Tibial nerve (tissue), 4 donors: Measurements from ENCODE around the gene ARHGEF16. TPM values are rescaled to one million over a fixed set of nuclear protein-coding genes. Genes with fewer than 3 reads are reported as not detected.

Experiments
- DNase-seq, 2 donors: peaks; one replicate each; pipeline ENCODE4 v3.0.0-alpha.2; 2019; ENCODE audit warnings: low spot score in 2 of 2
- H3K27ac ChIP-seq, 4 donors: fragments of 200-600 bp; sonication (generic) in 3 of 4; one replicate each; pipeline ENCODE4 v1.5.1; 2017 to 2019; ENCODE audit warnings: mild to moderate bottlenecking in 1 of 4
- H3K27me3 ChIP-seq, 2 donors: fragments of 200-600 bp; sonication (generic) in 1 of 2; one replicate each; pipeline versions ENCODE4 v1.5.1 to v1.6.0; 2017 to 2019
- H3K36me3 ChIP-seq, 3 donors: fragments of 200-600 bp; sonication (generic); one replicate each; pipeline ENCODE4 v1.5.1; 2018 to 2019
- H3K4me1 ChIP-seq, 4 donors: fragments of 200-600 bp; sonication (generic) in 3 of 4; one replicate each; pipeline ENCODE4 v1.5.1; 2017 to 2019
- H3K4me3 ChIP-seq, 4 donors: fragments of 200-600 bp; sonication (generic) in 3 of 4; one replicate each; pipeline ENCODE4 v1.5.1; 2017 to 2019; ENCODE audit warnings: mild to moderate bottlenecking in 1 of 4, moderate library complexity in 1 of 4
- H3K9me3 ChIP-seq, 4 donors: fragments of 200-600 bp; sonication (generic) in 3 of 4; one replicate each; pipeline ENCODE4 v1.5.1; 2017 to 2019
- CTCF ChIP-seq, 5 experiments: fragments of 200-600 bp in 3 of 5; fragments of 450-650 bp in 2 of 5; sonication (generic) in 3 of 5; IDR thresholded peaks; one replicate each; pipeline ENCODE4 v1.5.1; 2016 to 2019; ENCODE audit warnings: antibody characterized with exemption in 5 of 5, mild to moderate bottlenecking in 3 of 5, moderate library complexity in 2 of 5
- EP300 ChIP-seq, 2 donors: sonication (generic); formaldehyde crosslinking; IDR thresholded peaks; one replicate each; pipeline ENCODE4 v1.6.1; 2017; ENCODE audit warnings: antibody characterized with exemption in 2 of 2, mild to moderate bottlenecking in 1 of 2
- POLR2A ChIP-seq, 2 donors: fragments of 450-650 bp; IDR thresholded peaks; one replicate each; pipeline ENCODE4 v1.6.1; 2017; ENCODE audit warnings: antibody characterized with exemption in 2 of 2, mild to moderate bottlenecking in 2 of 2, moderate library complexity in 2 of 2
- WGBS, 2 donors: methylation state at CpG; one replicate each; pipeline ENCODE4 v1.1.5; 2018; 5-methylcytosine and 5-hydroxymethylcytosine counted together
- total RNA-seq, 4 donors: library from RNA; depleted of rRNA; stranded (reverse); fragments of >200 nt; gene quantifications; one replicate each; pipeline ENCODE4 v1.1.0, GENCODE V29; 2016

The ARHGEF16 gene
- total RNA-seq, 4 donors from 2014 or later: 10.0 to 19.2 (median 17.1) TPM

DNA sequence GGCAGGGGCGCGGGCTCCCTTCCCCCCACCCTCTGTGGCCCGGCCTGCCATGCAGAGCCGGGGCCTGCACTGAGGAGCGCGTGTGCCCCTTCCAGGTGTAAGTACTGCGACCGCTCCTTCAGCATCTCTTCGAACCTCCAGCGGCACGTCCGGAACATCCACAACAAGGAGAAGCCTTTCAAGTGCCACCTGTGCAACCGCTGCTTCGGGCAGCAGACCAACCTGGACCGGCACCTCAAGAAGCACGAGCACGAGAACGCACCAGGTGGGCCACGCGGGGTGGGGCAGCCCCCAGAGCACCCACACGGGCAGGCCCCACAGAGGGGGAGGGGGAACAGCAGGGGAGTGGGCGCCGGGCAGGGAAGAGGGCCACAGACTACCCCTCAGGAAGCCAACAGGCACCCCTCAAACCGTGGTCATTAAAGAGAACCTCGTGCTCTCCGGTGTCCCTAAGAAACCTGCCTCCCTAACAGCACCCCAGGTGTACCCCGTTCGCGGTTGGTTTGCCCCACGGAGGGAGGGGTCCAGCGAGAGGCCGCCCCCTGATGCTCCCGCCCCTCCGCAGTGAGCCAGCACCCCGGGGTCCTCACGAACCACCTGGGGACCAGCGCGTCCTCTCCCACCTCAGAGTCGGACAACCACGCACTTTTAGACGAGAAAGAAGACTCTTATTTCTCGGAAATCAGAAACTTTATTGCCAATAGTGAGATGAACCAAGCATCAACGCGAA, 28.8 kb upstream of the ARHGEF16 start:
- H3K36me3 ChIP-seq: peaks cover 0 to 30% (median 0%) of the 10 kb centered on the region in 3 donors
- WGBS, 2 donors: 91% methylated on average over 42 to 44 of the region's 44 CpGs

GRCh38 chr1:3426956-3427535, 27.4 kb upstream of the ARHGEF16 start:
- Histone ChIP-seq H3K36me3 (peaks cover 0 to 30% (median 0%) of the 10 kb centered on the region in 3 donors), H3K9me3 (no peaks in the 10 kb centered on the region), H3K4me1 (peaks cover 0 to 41% (median 26%) of the 10 kb centered on the region in 4 donors), H3K27ac (no peak overlapping the region), H3K27me3 (no peaks in the 10 kb centered on the region), H3K4me3 (no peak overlapping the region)
- WGBS, 2 donors: 90 to 92% methylated on average over 20 of the region's 20 CpGs
- no peak for DNase-seq
- no peak for TF ChIP-seq POLR2A (IDR thresholded peaks at IDR 0.05)
- TF ChIP-seq CTCF (IDR thresholded peaks at IDR 0.05): no peak
- no peak for TF ChIP-seq EP300 (IDR thresholded peaks at IDR 0.05)

More for the DNA sequence above, 28.8 kb upstream of the ARHGEF16 start:
- Histone ChIP-seq H3K9me3 (no peaks in the 10 kb centered on the region), H3K27ac (no peak overlapping the region), H3K4me3 (no peak overlapping the region), H3K27me3 (no peaks in the 10 kb centered on the region), H3K4me1 (peaks cover 0 to 41% (median 24%) of the 10 kb centered on the region in 4 donors)
- no peak for TF ChIP-seq POLR2A (IDR thresholded peaks at IDR 0.05)
- TF ChIP-seq CTCF (IDR thresholded peaks at IDR 0.05): no peak
- TF ChIP-seq EP300 (IDR thresholded peaks at IDR 0.05): no peak
- DNase-seq: no peak

DNA sequence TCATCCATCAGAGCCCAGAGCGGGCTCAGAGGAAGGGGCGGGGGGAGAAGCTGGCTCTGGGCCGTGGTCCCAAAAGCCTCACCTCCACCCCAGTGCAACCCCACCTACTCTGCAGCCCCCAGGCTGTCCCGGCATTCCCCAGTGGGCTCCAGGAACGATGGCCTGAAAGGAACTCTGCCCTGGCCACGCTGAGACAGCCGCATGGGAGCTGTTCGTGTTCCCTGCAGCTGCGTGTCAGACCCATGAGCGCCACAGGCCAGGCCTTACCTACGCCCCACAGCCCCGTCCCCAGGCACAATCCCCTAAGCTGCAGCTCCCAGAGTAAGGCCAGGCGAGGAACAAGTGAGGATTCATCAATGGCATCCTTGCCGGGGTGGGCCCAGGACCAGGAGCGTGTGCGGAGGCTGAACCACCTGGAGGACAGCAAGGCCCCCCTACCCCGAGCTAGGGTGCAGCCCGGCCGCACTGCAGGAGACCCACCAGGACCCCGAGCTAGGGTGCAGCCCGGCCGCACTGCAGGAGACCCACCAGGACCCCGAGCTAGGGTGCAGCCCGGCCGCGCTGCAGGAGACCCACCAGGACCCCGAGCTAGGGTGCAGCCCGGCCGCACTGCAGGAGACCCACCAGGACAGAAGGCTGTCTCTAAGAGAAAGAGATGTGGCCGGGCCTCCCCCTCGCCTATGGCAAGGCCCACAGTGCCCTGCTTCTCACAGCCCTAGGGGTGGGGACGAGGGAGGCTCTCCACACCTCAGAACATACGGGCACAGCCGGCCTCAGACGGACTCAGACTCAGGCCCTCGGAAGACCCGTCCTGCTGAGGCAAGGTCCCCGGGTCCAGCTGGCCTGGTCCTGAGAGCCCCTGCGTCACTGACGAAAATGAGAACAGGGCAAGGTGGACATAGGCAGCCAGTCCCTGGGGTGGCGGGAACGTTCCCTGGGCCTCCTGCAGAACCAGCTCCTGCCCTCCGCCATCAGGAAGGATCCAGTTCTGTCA, 26.5 kb upstream of the ARHGEF16 start:
- no peaks in the 10 kb centered on the region for H3K27me3 ChIP-seq
- WGBS, 2 donors: 86 to 90% methylated on average over 19 to 24 of the region's 43 CpGs
- no peak overlapping the region for H3K27ac ChIP-seq
- no peak overlapping the region for H3K4me3 ChIP-seq
- TF ChIP-seq CTCF (IDR thresholded peaks at IDR 0.05) (no peak), EP300 (IDR thresholded peaks at IDR 0.05) (no peak), POLR2A (IDR thresholded peaks at IDR 0.05) (no peak)
- H3K36me3 ChIP-seq: peaks cover 0 to 30% (median 0%) of the 10 kb centered on the region in 3 donors
- peaks cover 0 to 36% (median 18%) of the 10 kb centered on the region in 4 donors for H3K4me1 ChIP-seq
- no peaks in the 10 kb centered on the region for H3K9me3 ChIP-seq
- DNase-seq: no peak

- Histone ChIP-seq H3K27me3 (no peaks in the 10 kb centered on the region), H3K36me3 (peaks cover 0 to 34% (median 0%) of the 10 kb centered on the region in 3 donors), H3K9me3 (no peaks in the 10 kb centered on the region), H3K27ac (no peak overlapping the region), H3K4me1 (peaks cover 0 to 29% (median 13%) of the 10 kb centered on the region in 4 donors), H3K4me3 (no peak overlapping the region)
- no peak for DNase-seq
- 67 to 76% methylated on average over 9 of the region's 9 CpGs for WGBS, 2 donors
- TF ChIP-seq CTCF (IDR thresholded peaks at IDR 0.05) (no peak), POLR2A (IDR thresholded peaks at IDR 0.05) (no peak), EP300 (IDR thresholded peaks at IDR 0.05) (no peak)
Observed at GRCh38 chr1:3428899-3429298, 25.6 kb upstream of the ARHGEF16 start.
